Ovary (tissue), 9 donors: ENCODE measurements around the gene PTPRH. TPM values are rescaled to one million over a fixed set of nuclear protein-coding genes. Genes with fewer than 3 reads are reported as not detected.
"Not testable (repeated sequence)": the region's sequence is repeated elsewhere in the genome, so short reads cannot be mapped to it uniquely, and the experiment has no call there.

Experiments
- DNase-seq, 5 donors: peaks; one replicate each; pipeline ENCODE4 v3.0.0-alpha.2; 2019 to 2020
- H3K27ac ChIP-seq, 2 donors: fragments of 200-600 bp; one replicate each; pipeline versions ENCODE4 v1.5.1 to v1.8.0; 2019 to 2022
- H3K27me3 ChIP-seq: fragments of 200-600 bp; one replicate; pipeline ENCODE4 v1.8.0; 2022
- H3K36me3 ChIP-seq: fragments of 200-600 bp; sonication (generic); one replicate; pipeline ENCODE4 v1.5.1; 2019
- H3K4me1 ChIP-seq: one replicate; pipeline ENCODE4 v1.8.1; 2013; ENCODE audit warnings: mild to moderate bottlenecking, moderate library complexity; ENCODE audit not compliant: insufficient read depth
- H3K4me3 ChIP-seq: fragments of 200-600 bp; sonication (generic); one replicate; pipeline ENCODE4 v1.5.1; 2017
- H3K9me3 ChIP-seq, 2 donors: fragments of 200-600 bp in 1 of 2; sonication (generic) in 1 of 2; one replicate each; pipeline versions ENCODE4 v1.5.1 to v1.8.1; 2013 to 2019; ENCODE audit warnings: mild to moderate bottlenecking in 1 of 2, moderate library complexity in 1 of 2
- EP300 ChIP-seq: sonication (generic); formaldehyde crosslinking; IDR thresholded peaks from one replicate; pipeline ENCODE4 v1.6.1; 2017; ENCODE audit warnings: antibody characterized with exemption
- POLR2A ChIP-seq: fragments of 450-650 bp; IDR thresholded peaks from one replicate; pipeline ENCODE4 v1.6.1; 2017; ENCODE audit warnings: antibody characterized with exemption, mild to moderate bottlenecking, moderate library complexity
- WGBS, 3 donors: extraction: QIAGEN DNeasy Blood & Tissue Kit in 1 of 3; methylation state at CpG; one replicate each; pipeline versions ENCODE4 v1.1.5 to v1.1.7; 2013 to 2017; 5-methylcytosine and 5-hydroxymethylcytosine counted together
- intact Hi-C, 4 donors: fragments of 100-400 bp; cut with DNase I; formaldehyde crosslinking; loops; one replicate each; pipeline versions ENCODE4 v1.11.0 to v1.15.1; 2022 to 2023
- polyA plus RNA-seq, 2 donors: library from polyadenylated mRNA; stranded (reverse); fragments of 200-250 nt in 1 of 2; fragments of 350-450 nt in 1 of 2; fragmentation: Illumina TruSeq in 1 of 2; extraction: RNeasy Lipid Tissue Mini Kit (QIAGEN cat#74804) in 1 of 2; gene quantifications; one replicate each; pipeline ENCODE4 v1.2.3, GENCODE V29; 2013 to 2014
- total RNA-seq, 7 donors: library from RNA; depleted of rRNA in 2 of 7; stranded (reverse); fragments of >200 nt in 2 of 7; fragmentation: NEBNext Ultra II Directional in 3 of 7; extraction: Animal tissue kit (Norgen Biotek cat#: 25700) in 3 of 7; gene quantifications; one replicate each; pipeline versions ENCODE4 v1.1.0 to v1.2.4, GENCODE V29; 2016 to 2023
- TF ChIP-seq, protein P1 (sequence below), 3 donors: fragments of 450-650 bp in 2 of 3; fragments of 200-600 bp in 1 of 3; IDR thresholded peaks; one replicate each; pipeline versions ENCODE4 v1.5.1 to v1.8.0; 2016 to 2022; ENCODE audit warnings: antibody characterized with exemption in 3 of 3, mild to moderate bottlenecking in 1 of 3
- donor health status: DM: no; HTN: no; CAD: no; lungs with moderate emphysema.
- donor health status: DM: no; HTN: no; CAD: no.
- donor health status: Bipolar disorder and iron deficiency.
- donor health status: DM: yes; HTN: yes; CAD: no.
- donor health status: DM: no; HTN: no; CAD: no.
- donor health status: DM: yes; HTN: yes; CAD: no.

PTPRH gene
- total and polyA plus RNA-seq, 9 donors = 0.23 to 4.6 (median 1.2) TPM

DNA sequence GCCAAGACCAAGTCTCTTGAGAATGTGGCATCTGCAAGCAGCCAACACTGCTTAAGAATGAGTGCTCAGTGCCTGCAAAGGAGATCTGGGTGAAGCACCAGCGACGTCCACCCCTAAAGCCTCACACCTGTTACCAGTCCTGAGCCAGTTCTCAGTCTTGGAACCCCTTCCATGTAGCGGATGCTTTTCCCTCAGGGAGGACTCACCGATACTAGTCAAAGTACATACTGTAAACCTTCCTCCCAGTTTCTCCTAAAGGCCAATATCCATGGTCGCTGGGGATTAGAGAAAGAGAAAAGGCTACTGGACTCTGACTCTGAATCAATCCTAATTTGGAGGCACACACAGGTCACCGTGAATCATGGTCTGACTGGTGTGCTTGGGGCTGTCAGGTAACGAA lies 4.2 kb upstream of the PTPRH start:
- 75 to 83% (median 78%) methylated on average over 7 of the region's 7 CpGs for WGBS, 3 donors
- intact Hi-C loops = no loop called here
- H3K4me1 ChIP-seq = peaks cover 6% of the 10 kb centered on the region
- H3K27ac ChIP-seq = no peak overlapping the region
- no peaks in the 10 kb centered on the region for H3K36me3 ChIP-seq
- H3K4me3 ChIP-seq = no peak overlapping the region
- no peak for DNase-seq
- TF ChIP-seq, protein P1, sequence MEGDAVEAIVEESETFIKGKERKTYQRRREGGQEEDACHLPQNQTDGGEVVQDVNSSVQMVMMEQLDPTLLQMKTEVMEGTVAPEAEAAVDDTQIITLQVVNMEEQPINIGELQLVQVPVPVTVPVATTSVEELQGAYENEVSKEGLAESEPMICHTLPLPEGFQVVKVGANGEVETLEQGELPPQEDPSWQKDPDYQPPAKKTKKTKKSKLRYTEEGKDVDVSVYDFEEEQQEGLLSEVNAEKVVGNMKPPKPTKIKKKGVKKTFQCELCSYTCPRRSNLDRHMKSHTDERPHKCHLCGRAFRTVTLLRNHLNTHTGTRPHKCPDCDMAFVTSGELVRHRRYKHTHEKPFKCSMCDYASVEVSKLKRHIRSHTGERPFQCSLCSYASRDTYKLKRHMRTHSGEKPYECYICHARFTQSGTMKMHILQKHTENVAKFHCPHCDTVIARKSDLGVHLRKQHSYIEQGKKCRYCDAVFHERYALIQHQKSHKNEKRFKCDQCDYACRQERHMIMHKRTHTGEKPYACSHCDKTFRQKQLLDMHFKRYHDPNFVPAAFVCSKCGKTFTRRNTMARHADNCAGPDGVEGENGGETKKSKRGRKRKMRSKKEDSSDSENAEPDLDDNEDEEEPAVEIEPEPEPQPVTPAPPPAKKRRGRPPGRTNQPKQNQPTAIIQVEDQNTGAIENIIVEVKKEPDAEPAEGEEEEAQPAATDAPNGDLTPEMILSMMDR (IDR thresholded peaks at IDR 0.05) = no peak
- TF ChIP-seq EP300 (no peak), POLR2A (no peak)
- H3K27me3 ChIP-seq = no peaks in the 10 kb centered on the region
- peaks cover 0 to 4% of the 10 kb centered on the region in 2 donors for H3K9me3 ChIP-seq

- Histone ChIP-seq H3K9me3 (peaks cover 0 to 4% of the 10 kb centered on the region in 2 donors), H3K27me3 (no peaks in the 10 kb centered on the region), H3K27ac (no peak overlapping the region), H3K4me1 (peaks cover 6% of the 10 kb centered on the region), H3K36me3 (no peaks in the 10 kb centered on the region), H3K4me3 (no peak overlapping the region)
- 84 to 90% (median 88%) methylated on average over 3 of the region's 3 CpGs for WGBS, 3 donors
- no peak for DNase-seq
- TF ChIP-seq EP300 (no peak), POLR2A (no peak)
- intact Hi-C loops = no loop called here
Observed at GRCh38 chr19:55212447-55212846, 3.1 kb upstream of the PTPRH start.

GRCh38 chr19:55209693-55210472 lies 582 bp upstream of the PTPRH start:
- peaks cover 0 to 4% of the 10 kb centered on the region in 2 donors for H3K9me3 ChIP-seq
- H3K27ac ChIP-seq = no peak overlapping the region
- WGBS, 3 donors = 54 to 66% (median 58%) methylated on average over 17 of the region's 17 CpGs
- peaks cover 4% of the 10 kb centered on the region for H3K4me1 ChIP-seq
- intact Hi-C loops = no loop called here
- DNase-seq = no peak
- H3K36me3 ChIP-seq = no peaks in the 10 kb centered on the region
- H3K27me3 ChIP-seq = no peaks in the 10 kb centered on the region
- TF ChIP-seq POLR2A (no peak), EP300 (no peak)
- TF ChIP-seq, protein P1 (IDR thresholded peaks at IDR 0.05) = no peak
- no peak overlapping the region for H3K4me3 ChIP-seq

- Histone ChIP-seq H3K9me3 (no peaks in the 10 kb centered on the region), H3K4me1 (peaks cover 4% of the 10 kb centered on the region), H3K36me3 (no peaks in the 10 kb centered on the region), H3K4me3 (peak overlapping the region; percentile 26), H3K27ac (no peak overlapping the region), H3K27me3 (no peaks in the 10 kb centered on the region)
- intact Hi-C loops = no loop called here
- TF ChIP-seq, protein P1 (IDR thresholded peaks at IDR 0.05) = no peak
- TF ChIP-seq POLR2A (no peak), EP300 (no peak)
- DNase-seq = peak; percentile 57 to 82 (median 73)
- 14 to 16% (median 15%) methylated on average over 28 to 29 of the region's 29 CpGs for whole genome bisulfite sequencing, 3 donors
Observed at GRCh38 chr19:55206664-55207500, 2.4 kb downstream of the PTPRH start.

- not testable (repeated sequence) for DNase-seq
- WGBS, 3 donors = 62 to 70% (median 67%) methylated on average over 10 of the region's 10 CpGs
Observed at GRCh38 chr19:55202199-55202598, 7.1 kb downstream of the PTPRH start.

More at GRCh38 chr19:55202199-55202598, 7.1 kb downstream of the PTPRH start:
- H3K27me3 ChIP-seq, H3K9me3 ChIP-seq, H3K4me3 ChIP-seq, H3K36me3 ChIP-seq, H3K4me1 ChIP-seq, H3K27ac ChIP-seq, intact Hi-C loops: not testable (repeated sequence)
